Neuronal stem cell (in vitro differentiated cells): ENCODE results near the gene SOHLH2.

Source experiments
- DNase-seq: peaks from one replicate; pipeline ENCODE4 v3.0.0-alpha.2; 2013; ENCODE audit warnings: low spot score
- H2AFZ ChIP-seq: one replicate; pipeline ENCODE4 v1.6.1; 2013; ENCODE audit warnings: mild to moderate bottlenecking, low read length, inconsistent platforms
- H2AK5ac ChIP-seq: 2 replicates; pipeline ENCODE4 v1.6.1; 2013; ENCODE audit warnings: low read depth, mild to moderate bottlenecking, inconsistent platforms, low read length, moderate library complexity, mixed read lengths
- H2BK120ac ChIP-seq: 2 replicates; pipeline ENCODE4 v1.6.1; 2013; ENCODE audit warnings: low read depth, mild to moderate bottlenecking, inconsistent platforms, low read length, moderate library complexity, mixed read lengths
- H2BK12ac ChIP-seq: one replicate; pipeline ENCODE4 v1.6.1; 2013; ENCODE audit warnings: low read length, inconsistent platforms
- H2BK15ac ChIP-seq: 2 replicates; pipeline ENCODE4 v1.6.1; 2013; ENCODE audit warnings: mild to moderate bottlenecking, low read length, inconsistent platforms, mixed read lengths
- H2BK5ac ChIP-seq: one replicate; pipeline ENCODE4 v1.6.1; 2013; ENCODE audit warnings: inconsistent platforms, mild to moderate bottlenecking, low read length, moderate library complexity
- H3K14ac ChIP-seq: one replicate; pipeline ENCODE4 v1.6.1; 2013; ENCODE audit warnings: low read length, inconsistent platforms
- H3K18ac ChIP-seq: 2 replicates; pipeline ENCODE4 v1.6.1; 2013; ENCODE audit warnings: low read length, inconsistent platforms
- H3K23ac ChIP-seq: 2 replicates; pipeline ENCODE4 v1.6.1; 2013; ENCODE audit warnings: low read depth, mild to moderate bottlenecking, mixed read lengths, low read length, inconsistent platforms; ENCODE audit not compliant: poor library complexity
- H3K27ac ChIP-seq: replicated peaks from 3 replicates; pipeline ENCODE4 v1.5.1; 2013; ENCODE audit warnings: low read length, inconsistent platforms
- H3K27me3 ChIP-seq, 3 experiments: 2 replicates each; pipeline ENCODE4 v1.6.1; 2013; ENCODE audit warnings: low read length in 3 of 3, mild to moderate bottlenecking in 2 of 3, inconsistent platforms in 1 of 3, low read depth in 1 of 3, mixed read lengths in 1 of 3, moderate library complexity in 1 of 3; ENCODE audit not compliant: control insufficient read depth in 3 of 3, insufficient read depth in 3 of 3
- H3K36me3 ChIP-seq, 2 donors: replicated peaks in 1 of 2; 2 replicates each; pipeline ENCODE4 v1.6.1; 2013; ENCODE audit warnings: low read length in 2 of 2; ENCODE audit not compliant: control insufficient read depth in 2 of 2, insufficient read depth in 2 of 2
- H3K4ac ChIP-seq: 2 replicates; pipeline ENCODE4 v1.6.1; 2013; ENCODE audit warnings: inconsistent platforms, mild to moderate bottlenecking, low read length, moderate library complexity
- H3K4me1 ChIP-seq, 2 donors: 1 replicate in 1 of 2; 2 replicates in 1 of 2; pipeline ENCODE4 v1.6.1; 2013; ENCODE audit warnings: low read length in 2 of 2, low read depth in 1 of 2; ENCODE audit not compliant: control insufficient read depth in 2 of 2, insufficient read depth in 1 of 2
- H3K4me2 ChIP-seq: one replicate; pipeline ENCODE4 v1.6.1; 2013; ENCODE audit warnings: mild to moderate bottlenecking, low read length, inconsistent platforms; ENCODE audit not compliant: insufficient read depth, poor library complexity, severe bottlenecking
- H3K4me3 ChIP-seq, 2 donors: 2 replicates each; pipeline ENCODE4 v1.5.1; 2013; ENCODE audit warnings: low read length in 2 of 2, mild to moderate bottlenecking in 2 of 2, inconsistent platforms in 1 of 2, moderate library complexity in 1 of 2
- H3K79me1 ChIP-seq: one replicate; pipeline ENCODE4 v1.6.1; 2013; ENCODE audit warnings: low read depth, mild to moderate bottlenecking, inconsistent platforms, low read length, moderate library complexity
- H3K9ac ChIP-seq: one replicate; pipeline ENCODE4 v1.6.1; 2013; ENCODE audit warnings: mild to moderate bottlenecking, low read depth, low read length, inconsistent platforms; ENCODE audit not compliant: poor library complexity
- H3K9me3 ChIP-seq, 2 donors: replicated peaks in 1 of 2; 2 replicates each; pipeline versions ENCODE3 to v1.6.1; 2013; ENCODE audit warnings: low read length in 2 of 2, mild to moderate bottlenecking in 2 of 2, inconsistent platforms in 1 of 2, low read depth in 1 of 2, mixed read lengths in 1 of 2, moderate library complexity in 1 of 2; ENCODE audit not compliant: control insufficient read depth in 2 of 2, insufficient read depth in 1 of 2
- H4K8ac ChIP-seq: one replicate; pipeline ENCODE4 v1.6.1; 2013; ENCODE audit warnings: low read depth, mild to moderate bottlenecking, inconsistent platforms, low read length, moderate library complexity
- H4K91ac ChIP-seq: one replicate; pipeline ENCODE4 v1.6.1; 2013; ENCODE audit warnings: low read length, low read depth, mild to moderate bottlenecking, inconsistent platforms; ENCODE audit not compliant: poor library complexity
- WGBS, 2 donors: extraction: QIAGEN DNeasy Blood & Tissue Kit; methylation state at CpG; one replicate each; pipeline ENCODE4 v1.1.7; 2013; ENCODE audit warnings: missing lambda C conversion rate in 2 of 2, mixed read lengths in 1 of 2; ENCODE audit not compliant: insufficient read length in 2 of 2, insufficient replicate concordance in 1 of 2; ENCODE audit errors: extremely low coverage in 2 of 2; 5-methylcytosine and 5-hydroxymethylcytosine counted together

Gene SOHLH2

DNA sequence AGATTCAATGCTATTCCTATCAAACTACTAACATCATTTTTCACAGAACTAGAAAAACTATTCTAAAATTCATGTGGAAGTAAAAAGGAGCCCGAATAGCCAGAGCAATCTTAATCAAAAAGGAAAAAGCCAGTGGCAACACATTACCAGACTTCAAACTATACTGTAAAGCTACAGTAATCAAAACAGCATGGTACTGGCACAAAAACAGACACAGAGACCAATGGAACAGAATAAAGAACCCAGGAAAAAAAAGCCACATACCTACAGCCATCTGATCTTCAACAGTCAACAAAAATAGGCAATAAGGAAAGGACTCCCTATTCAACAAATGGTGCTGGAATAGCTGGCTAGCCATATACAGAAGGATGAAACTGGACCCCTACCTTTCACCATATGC is 10.4 kb upstream of the SOHLH2 start:
- Histone ChIP-seq H4K8ac (no peak overlapping the region), H3K4me2 (no peak overlapping the region), H2AFZ (no peak overlapping the region), H3K4me1 (no peaks in the 10 kb centered on the region), H3K9ac (no peak overlapping the region), H3K4me3 (no peak overlapping the region), H3K14ac (no peak overlapping the region), H2BK15ac (no peak overlapping the region), H3K18ac (no peak overlapping the region), H2AK5ac (no peak overlapping the region), H4K91ac (no peak overlapping the region), H3K36me3 (peaks cover 0 to 1% of the 10 kb centered on the region in 2 donors), H3K27me3 (no peaks in the 10 kb centered on the region), H3K4ac (no peak overlapping the region), H2BK5ac (no peak overlapping the region), H3K23ac (no peak overlapping the region), H3K9me3 (peaks cover 0 to 3% of the 10 kb centered on the region in 2 donors), H3K79me1 (no peaks in the 10 kb centered on the region), H2BK120ac (no peak overlapping the region), H3K27ac (no peak overlapping the region), H2BK12ac (no peak overlapping the region)
- no CpG with 5 or more reads among the region's 1 CpG for WGBS, 2 donors
- no peak for DNase-seq

DNA sequence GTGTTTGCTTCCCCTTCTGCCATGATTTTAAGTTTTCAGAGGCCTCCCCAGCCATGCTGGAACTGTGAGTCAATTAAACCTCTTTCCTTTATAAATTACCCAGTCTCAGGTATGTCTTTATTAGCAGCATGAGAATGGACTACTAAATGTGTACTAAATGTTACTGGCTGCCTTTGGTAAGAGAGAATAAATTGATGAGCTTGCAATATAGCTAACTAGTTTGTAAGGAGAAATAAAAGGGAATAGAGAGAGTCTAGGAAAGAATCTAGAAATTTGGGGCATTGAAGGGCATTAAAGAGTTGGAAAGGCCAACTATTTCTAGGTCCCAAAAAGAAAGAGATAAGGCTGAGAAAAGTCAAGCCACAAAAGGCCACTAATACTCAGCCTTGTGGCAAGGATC is 5.5 kb upstream of the SOHLH2 start:
- Histone ChIP-seq H3K27ac (no peak overlapping the region), H3K79me1 (no peaks in the 10 kb centered on the region), H3K36me3 (no peaks in the 10 kb centered on the region), H4K91ac (no peak overlapping the region), H2AK5ac (no peak overlapping the region), H2BK120ac (no peak overlapping the region), H2BK15ac (no peak overlapping the region), H3K27me3 (no peaks in the 10 kb centered on the region), H3K4me1 (no peaks in the 10 kb centered on the region), H3K18ac (no peak overlapping the region), H3K23ac (no peak overlapping the region), H4K8ac (no peak overlapping the region), H3K14ac (no peak overlapping the region), H3K9ac (no peak overlapping the region), H3K9me3 (no peaks in the 10 kb centered on the region), H3K4me3 (no peak overlapping the region), H2AFZ (no peak overlapping the region), H2BK5ac (no peak overlapping the region), H3K4me2 (no peak overlapping the region), H2BK12ac (no peak overlapping the region), H3K4ac (no peak overlapping the region)
- no peak for DNase-seq

DNA sequence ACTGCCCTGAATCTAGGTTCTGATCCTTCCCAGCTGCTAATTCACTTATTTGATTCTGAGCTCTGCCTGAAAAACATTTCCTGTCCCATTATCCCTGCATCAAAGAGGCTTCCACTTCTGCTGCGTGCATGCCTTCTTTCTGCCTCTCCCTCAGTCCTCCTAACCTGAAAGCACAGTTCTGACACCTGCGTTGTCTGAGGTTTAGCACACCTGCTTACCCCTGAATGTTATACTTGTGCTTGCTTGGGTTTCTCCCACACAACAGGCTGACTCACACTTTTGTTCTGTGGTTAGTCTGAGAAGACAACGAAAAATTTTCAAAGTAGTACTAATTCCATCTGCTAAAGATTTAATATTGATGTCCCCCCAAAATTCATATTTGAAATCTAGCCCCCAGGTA is 3.1 kb upstream of the SOHLH2 start:
- Histone ChIP-seq H3K9me3 (no peaks in the 10 kb centered on the region), H4K8ac (no peak overlapping the region), H2BK15ac (no peak overlapping the region), H2BK5ac (no peak overlapping the region), H3K4me1 (no peaks in the 10 kb centered on the region), H2BK120ac (no peak overlapping the region), H3K18ac (no peak overlapping the region), H3K14ac (no peak overlapping the region), H2AFZ (no peak overlapping the region), H2AK5ac (no peak overlapping the region), H3K4me3 (peak overlapping the region in 1 of 2 donors; percentile 14), H3K27ac (no peak overlapping the region), H3K27me3 (no peaks in the 10 kb centered on the region), H2BK12ac (no peak overlapping the region), H3K4me2 (no peak overlapping the region), H3K36me3 (no peaks in the 10 kb centered on the region), H3K23ac (no peak overlapping the region), H3K79me1 (no peaks in the 10 kb centered on the region), H3K4ac (no peak overlapping the region), H4K91ac (no peak overlapping the region), H3K9ac (no peak overlapping the region)
- no peak for DNase-seq
- WGBS, 2 donors = no CpG with 5 or more reads among the region's 3 CpGs

DNA sequence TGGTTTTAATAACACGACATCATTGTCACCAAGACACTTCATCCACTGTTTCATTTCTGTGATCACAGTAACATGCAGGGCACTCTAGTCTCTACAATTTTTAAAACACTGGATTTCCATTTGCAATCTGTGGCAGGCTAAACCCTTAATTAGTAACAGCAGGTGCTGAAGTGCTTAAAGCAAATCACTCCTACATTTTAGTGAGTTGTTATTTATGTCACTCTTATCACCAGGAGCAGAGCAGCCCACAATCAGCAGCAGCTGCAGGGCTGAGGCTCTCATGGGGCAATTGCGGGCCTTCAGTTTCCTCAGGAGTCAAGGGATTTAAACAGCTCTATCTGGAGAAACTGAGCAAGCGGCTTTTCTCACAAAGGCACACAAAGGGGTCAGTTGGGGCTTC is 1.6 kb downstream of the SOHLH2 start:
- no peak overlapping the region for H2AK5ac ChIP-seq
- H3K14ac ChIP-seq = no peak overlapping the region
- no peak overlapping the region for H3K23ac ChIP-seq
- no peak overlapping the region for H2BK120ac ChIP-seq
- no peak overlapping the region for H2AFZ ChIP-seq
- H3K27ac ChIP-seq = no peak overlapping the region
- no peak overlapping the region for H3K4me3 ChIP-seq
- H3K4me2 ChIP-seq = no peak overlapping the region
- no peak overlapping the region for H2BK5ac ChIP-seq
- no peaks in the 10 kb centered on the region for H3K27me3 ChIP-seq
- H4K8ac ChIP-seq = no peak overlapping the region
- no peak overlapping the region for H4K91ac ChIP-seq
- H2BK12ac ChIP-seq = no peak overlapping the region
- no peak overlapping the region for H2BK15ac ChIP-seq
- no CpG with 5 or more reads among the region's 3 CpGs for WGBS, 2 donors
- no peaks in the 10 kb centered on the region for H3K36me3 ChIP-seq
- H3K18ac ChIP-seq = no peak overlapping the region
- DNase-seq = no peak
- no peaks in the 10 kb centered on the region for H3K9me3 ChIP-seq
- peaks cover 0 to 3% of the 10 kb centered on the region in 2 donors for H3K4me1 ChIP-seq
- H3K4ac ChIP-seq = no peak overlapping the region
- no peak overlapping the region for H3K9ac ChIP-seq
- H3K79me1 ChIP-seq = no peaks in the 10 kb centered on the region
